Neutrophil (primary cell): Measurements from ENCODE around the gene IL36B.

Experiments used
- H3K27ac ChIP-seq: fragments of 200-600 bp; sonication (generic); 2 replicates; pipeline ENCODE4 v1.5.1; 2016; ENCODE audit warnings: mild to moderate bottlenecking, moderate library complexity
- H3K27me3 ChIP-seq: fragments of 200-600 bp; sonication (generic); 2 replicates; pipeline ENCODE4 v1.6.0; 2016; ENCODE audit warnings: mild to moderate bottlenecking
- H3K36me3 ChIP-seq: fragments of 200-600 bp; sonication (generic); 2 replicates; pipeline ENCODE4 v1.5.1; 2017
- H3K4me1 ChIP-seq, 2 experiments: fragments of 200-600 bp in 1 of 2; sonication (generic) in 1 of 2; 1 replicate in 1 of 2; 2 replicates in 1 of 2; pipeline versions ENCODE4 v1.5.1 to v1.6.1; 2013 to 2016; ENCODE audit warnings: low read depth in 1 of 2, low read length in 1 of 2, mild to moderate bottlenecking in 1 of 2, moderate library complexity in 1 of 2; ENCODE audit not compliant: control insufficient read depth in 1 of 2, insufficient read depth in 1 of 2
- H3K4me3 ChIP-seq, 2 experiments: fragments of 200-600 bp in 1 of 2; sonication (generic) in 1 of 2; 1 replicate in 1 of 2; 2 replicates in 1 of 2; pipeline ENCODE4 v1.5.1; 2013 to 2016; ENCODE audit warnings: low read depth in 1 of 2, low read length in 1 of 2, mild to moderate bottlenecking in 1 of 2, moderate library complexity in 1 of 2
- H3K9me3 ChIP-seq: fragments of 200-600 bp; sonication (generic); 2 replicates; pipeline ENCODE4 v1.5.1; 2016
- CTCF ChIP-seq: fragments of 200-600 bp; sonication (generic); IDR thresholded peaks from 2 replicates; pipeline ENCODE4 v1.5.1; 2016; ENCODE audit warnings: antibody characterized with exemption

The IL36B gene

GRCh38 chr2:113085542-113085941, 32.9 kb upstream of the IL36B start:
- Histone ChIP-seq H3K36me3 (no peaks in the 10 kb centered on the region), H3K27me3 (peaks cover 22% of the 10 kb centered on the region), H3K4me1 (peaks cover 15 to 23% of the 10 kb centered on the region in 2 experiments), H3K27ac (no peak overlapping the region), H3K9me3 (no peaks in the 10 kb centered on the region), H3K4me3 (no peak overlapping the region)
- TF ChIP-seq CTCF, result no peak

DNA sequence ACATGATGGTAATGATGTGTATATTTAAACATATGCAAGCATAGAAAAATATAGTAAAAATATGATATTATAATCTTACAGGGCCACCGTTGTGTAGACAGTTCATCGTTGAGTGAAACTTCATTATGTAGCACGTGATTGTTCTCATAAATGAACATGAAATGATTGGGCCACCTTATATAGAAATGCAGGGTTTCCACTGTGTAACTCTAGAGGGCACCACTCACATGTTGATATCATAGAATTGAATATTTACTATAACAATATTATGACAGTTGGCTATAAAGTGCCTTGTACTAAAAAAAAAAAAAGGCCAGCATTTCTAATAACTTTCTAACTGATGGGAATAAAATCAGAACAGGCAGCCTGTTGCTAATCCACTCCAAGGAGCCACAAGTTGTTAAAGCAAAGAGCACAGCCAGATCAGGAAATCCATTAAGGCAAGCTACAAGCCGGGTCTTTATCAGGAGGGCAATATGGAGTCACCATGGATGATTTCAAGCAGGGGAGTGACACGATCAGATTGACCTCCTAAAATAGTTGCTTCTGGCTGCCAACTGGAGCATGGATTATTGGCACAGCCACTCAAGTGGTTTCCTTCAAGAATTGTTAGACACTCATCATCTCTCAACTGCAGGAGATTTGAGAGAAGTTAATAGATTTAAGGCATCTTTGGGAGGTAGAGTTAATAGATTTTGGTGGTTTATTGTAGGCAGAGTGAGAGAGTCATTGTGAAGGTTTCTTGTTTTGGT, 31.8 kb upstream of the IL36B start:
- TF ChIP-seq CTCF, result peak; percentile 40
- Histone ChIP-seq H3K4me3 (no peak overlapping the region), H3K36me3 (no peaks in the 10 kb centered on the region), H3K27me3 (peaks cover 33% of the 10 kb centered on the region), H3K4me1 (peaks cover 5 to 12% of the 10 kb centered on the region in 2 experiments), H3K27ac (no peak overlapping the region), H3K9me3 (no peaks in the 10 kb centered on the region)

DNA sequence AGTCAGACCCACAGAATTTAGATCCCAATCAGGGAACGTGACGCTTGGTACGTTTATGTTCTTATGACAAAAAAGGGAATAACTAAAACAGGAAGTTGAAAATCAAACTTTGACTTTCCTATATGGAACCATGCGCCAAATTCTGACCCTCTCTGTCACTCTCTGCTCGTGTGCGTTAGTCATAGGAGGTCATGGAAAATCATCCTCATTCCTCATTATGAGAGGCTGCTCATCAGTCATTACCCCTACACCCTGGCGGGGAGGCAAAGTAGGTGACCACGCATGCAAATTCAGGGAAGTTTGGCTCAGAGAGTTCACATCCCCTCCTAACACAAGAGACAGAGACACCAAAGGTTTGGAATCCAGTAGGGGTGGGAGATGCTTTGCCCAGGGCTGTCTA, 30.6 kb upstream of the IL36B start:
- Histone ChIP-seq H3K9me3 (no peaks in the 10 kb centered on the region), H3K4me1 (peaks cover 5 to 12% of the 10 kb centered on the region in 2 experiments), H3K4me3 (no peak overlapping the region), H3K27me3 (peaks cover 37% of the 10 kb centered on the region), H3K36me3 (no peaks in the 10 kb centered on the region), H3K27ac (peak overlapping the region; percentile 21)
- no peak for TF ChIP-seq CTCF

- TF ChIP-seq CTCF, result no peak
- Histone ChIP-seq H3K36me3 (no peaks in the 10 kb centered on the region), H3K4me1 (peaks cover 5 to 12% of the 10 kb centered on the region in 2 experiments), H3K4me3 (no peak overlapping the region), H3K27ac (no peak overlapping the region), H3K9me3 (no peaks in the 10 kb centered on the region), H3K27me3 (peaks cover 37% of the 10 kb centered on the region)
Measured at GRCh38 chr2:113081488-113082210, 29.0 kb upstream of the IL36B start.

DNA sequence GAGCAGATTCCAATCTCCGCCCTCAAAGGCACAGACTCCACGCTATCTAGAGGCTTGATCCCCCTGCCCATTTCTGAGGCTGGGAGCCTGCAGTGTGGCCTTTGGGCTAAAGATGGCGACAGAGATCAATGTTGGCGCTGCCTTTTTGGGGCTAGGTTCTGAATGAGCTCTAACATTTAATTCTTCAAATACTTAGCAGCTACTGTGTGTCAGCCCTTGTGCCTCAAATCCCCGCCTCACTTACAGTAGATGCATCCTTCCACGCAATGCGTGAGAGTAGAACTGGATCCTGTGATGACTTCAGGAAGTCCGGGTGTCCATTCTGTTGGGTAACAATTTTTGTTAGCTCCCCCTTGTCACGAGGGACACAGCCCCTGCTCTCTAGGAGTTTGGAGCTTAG, 27.5 kb upstream of the IL36B start:
- H3K27ac ChIP-seq, result no peak overlapping the region
- peak; percentile 83 for TF ChIP-seq CTCF
- H3K27me3 ChIP-seq, result peaks cover 37% of the 10 kb centered on the region
- H3K4me1 ChIP-seq, result peaks cover 5 to 12% of the 10 kb centered on the region in 2 experiments
- H3K36me3 ChIP-seq, result no peaks in the 10 kb centered on the region
- H3K9me3 ChIP-seq, result no peaks in the 10 kb centered on the region
- no peak overlapping the region for H3K4me3 ChIP-seq
